ENCODE measurements around the gene NABP2. TPM values are rescaled to one million over a fixed set of nuclear protein-coding genes. Genes with fewer than 3 reads are reported as not detected.

Gene NABP2
- total and polyA plus RNA-seq, 2 donors = 15.7 to 31.0 TPM

- H3K4me1 ChIP-seq (ENCODE audit: insufficient read depth) = no peaks in the 10 kb centered on the region
These were observed 1.6 kb upstream of the NABP2 start for GRCh38 chr12:56222531-56222895.

GRCh38 chr12:56223571-56224101, 506 bp upstream of the NABP2 start:
- Histone ChIP-seq H3K4me1 (ENCODE audit: insufficient read depth) (no peaks in the 10 kb centered on the region), H3K27ac (ENCODE audit: low read depth) (no peak overlapping the region), H3K4me3 (ENCODE audit: low read depth, low read length) (no peak overlapping the region), H3K36me3 (ENCODE audit: insufficient read depth) (no peaks in the 10 kb centered on the region)
- no peak for DNase-seq (ENCODE audit: extremely low spot score)
- 16% methylated on average over 15 of the region's 15 CpGs for WGBS

More at GRCh38 chr12:56222531-56222895, 1.6 kb upstream of the NABP2 start:
- H3K27ac ChIP-seq (ENCODE audit: low read depth) = peak overlapping the region; percentile 96
- WGBS = 7% methylated on average over 4 of the region's 4 CpGs
- H3K4me3 ChIP-seq (ENCODE audit: low read depth, low read length) = peak overlapping the region; percentile 66
- no peak for DNase-seq (ENCODE audit: extremely low spot score)
- no peaks in the 10 kb centered on the region for H3K36me3 ChIP-seq (ENCODE audit: insufficient read depth)

GRCh38 chr12:56224954-56225353, 812 bp downstream of the NABP2 start:
- Histone ChIP-seq H3K36me3 (ENCODE audit: insufficient read depth) (no peaks in the 10 kb centered on the region), H3K4me3 (ENCODE audit: low read depth, low read length) (peak overlapping the region; percentile 46), H3K4me1 (ENCODE audit: insufficient read depth) (no peaks in the 10 kb centered on the region), H3K27ac (ENCODE audit: low read depth) (no peak overlapping the region)
- DNase-seq (ENCODE audit: extremely low spot score) = no peak
- 69% methylated on average over 11 of the region's 11 CpGs for WGBS

- WGBS = 88% methylated on average over 7 of the region's 7 CpGs
- no peak overlapping the region for H3K27ac ChIP-seq (ENCODE audit: low read depth)
- H3K4me3 ChIP-seq (ENCODE audit: low read depth, low read length) = no peak overlapping the region
- no peaks in the 10 kb centered on the region for H3K4me1 ChIP-seq (ENCODE audit: insufficient read depth)
- no peaks in the 10 kb centered on the region for H3K36me3 ChIP-seq (ENCODE audit: insufficient read depth)
- no peak for DNase-seq (ENCODE audit: extremely low spot score)
These were observed 4.9 kb downstream of the NABP2 start for GRCh38 chr12:56229082-56229481.

GRCh38 chr12:56229916-56230431, 5.8 kb downstream of the NABP2 start, which contains the start of gene SLC39A5:
TSS of gene SLC39A5 (plus strand) at chr12:56230051. CDS start at chr12:56231275, 1,224 bp downstream.
- WGBS = 80% methylated on average over 4 of the region's 4 CpGs
- no peaks in the 10 kb centered on the region for H3K4me1 ChIP-seq (ENCODE audit: insufficient read depth)
- no peak for DNase-seq (ENCODE audit: extremely low spot score)
- H3K27ac ChIP-seq (ENCODE audit: low read depth) = no peak within 1 kb of the TSS
- H3K4me3 ChIP-seq (ENCODE audit: low read depth, low read length) = no peak within 1 kb of the TSS
- no peaks in the 10 kb centered on the region for H3K36me3 ChIP-seq (ENCODE audit: insufficient read depth)

- H3K4me1 ChIP-seq (ENCODE audit: insufficient read depth) = no peaks in the 10 kb centered on the region
- H3K4me3 ChIP-seq (ENCODE audit: low read depth, low read length) = no peak overlapping the region
- WGBS = 66% methylated on average over 8 of the region's 8 CpGs
- H3K27ac ChIP-seq (ENCODE audit: low read depth) = no peak overlapping the region
- no peak for DNase-seq (ENCODE audit: extremely low spot score)
- no peaks in the 10 kb centered on the region for H3K36me3 ChIP-seq (ENCODE audit: insufficient read depth)
These were observed 6.5 kb downstream of the NABP2 start for GRCh38 chr12:56230432-56231183.

- Histone ChIP-seq H3K4me1 (ENCODE audit: insufficient read depth) (no peaks in the 10 kb centered on the region), H3K27ac (ENCODE audit: low read depth) (no peak overlapping the region)
- 83% methylated on average over 11 of the region's 11 CpGs for WGBS
These were observed 7.0 kb downstream of the NABP2 start for GRCh38 chr12:56231184-56231582.

GRCh38 chr12:56234746-56235436, 10.7 kb downstream of the NABP2 start:
- WGBS = 74% methylated on average over 16 of the region's 16 CpGs
- Histone ChIP-seq H3K27ac (ENCODE audit: low read depth) (no peak overlapping the region), H3K4me3 (ENCODE audit: low read depth, low read length) (no peak overlapping the region), H3K4me1 (ENCODE audit: insufficient read depth) (no peaks in the 10 kb centered on the region), H3K36me3 (ENCODE audit: insufficient read depth) (no peaks in the 10 kb centered on the region)
- DNase-seq (ENCODE audit: extremely low spot score) = no peak

More at GRCh38 chr12:56231184-56231582, 7.0 kb downstream of the NABP2 start:
- no peak for DNase-seq (ENCODE audit: extremely low spot score)
- H3K4me3 ChIP-seq (ENCODE audit: low read depth, low read length) = no peak overlapping the region
- H3K36me3 ChIP-seq (ENCODE audit: insufficient read depth) = no peaks in the 10 kb centered on the region

GRCh38 chr12:56236091-56236490, 11.9 kb downstream of the NABP2 start:
- WGBS = 93% methylated on average over 6 of the region's 6 CpGs
- DNase-seq (ENCODE audit: extremely low spot score) = no peak
- no peaks in the 10 kb centered on the region for H3K4me1 ChIP-seq (ENCODE audit: insufficient read depth)
- H3K36me3 ChIP-seq (ENCODE audit: insufficient read depth) = no peaks in the 10 kb centered on the region
- no peak overlapping the region for H3K4me3 ChIP-seq (ENCODE audit: low read depth, low read length)
- no peak overlapping the region for H3K27ac ChIP-seq (ENCODE audit: low read depth)

- H3K4me3 ChIP-seq (ENCODE audit: low read depth, low read length) = no peak overlapping the region
- WGBS = 67% methylated on average over 5 of the region's 5 CpGs
- H3K36me3 ChIP-seq (ENCODE audit: insufficient read depth) = no peaks in the 10 kb centered on the region
- no peak for DNase-seq (ENCODE audit: extremely low spot score)
- H3K27ac ChIP-seq (ENCODE audit: low read depth) = no peak overlapping the region
- no peaks in the 10 kb centered on the region for H3K4me1 ChIP-seq (ENCODE audit: insufficient read depth)
These were observed 12.8 kb downstream of the NABP2 start for GRCh38 chr12:56236985-56237384.

- WGBS = 60% methylated on average over 11 of the region's 11 CpGs
- H3K36me3 ChIP-seq (ENCODE audit: insufficient read depth) = no peaks in the 10 kb centered on the region
- no peak overlapping the region for H3K27ac ChIP-seq (ENCODE audit: low read depth)
- no peak for DNase-seq (ENCODE audit: extremely low spot score)
- H3K4me3 ChIP-seq (ENCODE audit: low read depth, low read length) = no peak overlapping the region
- no peaks in the 10 kb centered on the region for H3K4me1 ChIP-seq (ENCODE audit: insufficient read depth)
These were observed 13.4 kb downstream of the NABP2 start for GRCh38 chr12:56237552-56237951.

GRCh38 chr12:56241424-56242303, 17.5 kb downstream of the NABP2 start:
- Histone ChIP-seq H3K36me3 (ENCODE audit: insufficient read depth) (peaks cover 5% of the 10 kb centered on the region), H3K4me3 (ENCODE audit: low read depth, low read length) (no peak overlapping the region), H3K27ac (ENCODE audit: low read depth) (no peak overlapping the region), H3K4me1 (ENCODE audit: insufficient read depth) (no peaks in the 10 kb centered on the region)
- 77% methylated on average over 9 of the region's 9 CpGs for WGBS
- DNase-seq (ENCODE audit: extremely low spot score) = no peak

- no peak overlapping the region for H3K27ac ChIP-seq (ENCODE audit: low read depth)
- peaks cover 10% of the 10 kb centered on the region for H3K36me3 ChIP-seq (ENCODE audit: insufficient read depth)
- no peaks in the 10 kb centered on the region for H3K4me1 ChIP-seq (ENCODE audit: insufficient read depth)
- WGBS = 88% methylated on average over 13 of the region's 13 CpGs
- DNase-seq (ENCODE audit: extremely low spot score) = no peak
- no peak overlapping the region for H3K4me3 ChIP-seq (ENCODE audit: low read depth, low read length)
These were observed 18.8 kb downstream of the NABP2 start for GRCh38 chr12:56242986-56243385.
